GM18867 (cell line): Measurements from ENCODE around the gene NHERF1.

Experiments
- ATAC-seq: cut with Tn5 transposase; IDR thresholded peaks from one replicate; pipeline ENCODE4 v1.9.1; 2021; ENCODE audit warnings: mild to moderate bottlenecking, moderate library complexity; ENCODE audit not compliant: unreplicated experiment

The NHERF1 gene

DNA sequence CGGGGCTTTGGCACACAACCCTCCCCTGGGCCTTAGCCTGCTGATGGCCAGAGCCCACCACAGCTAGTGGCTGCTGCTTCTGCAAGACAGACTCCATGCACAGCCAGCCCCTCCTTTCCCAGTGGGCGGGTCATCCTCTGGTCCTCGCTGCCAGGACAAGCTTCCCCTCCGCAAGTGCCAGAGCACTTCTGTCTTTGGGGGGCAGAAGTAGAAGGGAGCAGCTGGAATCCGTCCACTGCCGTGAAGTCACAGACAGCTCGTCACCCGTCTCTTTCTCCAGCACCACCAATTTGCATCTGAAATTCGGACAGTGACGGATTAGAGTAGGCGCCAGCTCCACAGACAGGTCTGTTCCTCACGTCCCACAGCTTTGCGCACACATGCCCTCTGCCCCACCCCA is 59.0 kb downstream of the NHERF1 start:
- no peak for ATAC-seq

DNA sequence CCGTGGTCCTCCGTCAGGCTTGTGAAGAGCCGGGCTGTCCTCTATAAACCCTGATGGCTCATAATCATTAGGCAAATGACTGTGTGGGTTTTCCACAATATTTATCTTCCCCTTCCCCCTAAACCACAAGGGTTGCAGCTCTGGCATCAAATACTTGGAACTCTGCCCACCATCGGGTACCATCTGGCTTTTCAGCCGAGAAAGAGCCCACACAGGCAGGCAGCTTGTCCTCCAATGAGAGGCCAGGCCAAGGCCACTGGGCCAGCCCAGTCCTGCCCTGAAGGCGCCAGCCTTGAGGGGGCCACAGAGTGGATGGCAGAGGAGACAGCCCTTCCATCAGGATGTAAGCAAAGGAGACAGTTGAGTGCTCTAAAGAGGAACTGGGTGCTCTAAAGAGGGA is 59.5 kb downstream of the NHERF1 start:
- ATAC-seq, result no peak

DNA sequence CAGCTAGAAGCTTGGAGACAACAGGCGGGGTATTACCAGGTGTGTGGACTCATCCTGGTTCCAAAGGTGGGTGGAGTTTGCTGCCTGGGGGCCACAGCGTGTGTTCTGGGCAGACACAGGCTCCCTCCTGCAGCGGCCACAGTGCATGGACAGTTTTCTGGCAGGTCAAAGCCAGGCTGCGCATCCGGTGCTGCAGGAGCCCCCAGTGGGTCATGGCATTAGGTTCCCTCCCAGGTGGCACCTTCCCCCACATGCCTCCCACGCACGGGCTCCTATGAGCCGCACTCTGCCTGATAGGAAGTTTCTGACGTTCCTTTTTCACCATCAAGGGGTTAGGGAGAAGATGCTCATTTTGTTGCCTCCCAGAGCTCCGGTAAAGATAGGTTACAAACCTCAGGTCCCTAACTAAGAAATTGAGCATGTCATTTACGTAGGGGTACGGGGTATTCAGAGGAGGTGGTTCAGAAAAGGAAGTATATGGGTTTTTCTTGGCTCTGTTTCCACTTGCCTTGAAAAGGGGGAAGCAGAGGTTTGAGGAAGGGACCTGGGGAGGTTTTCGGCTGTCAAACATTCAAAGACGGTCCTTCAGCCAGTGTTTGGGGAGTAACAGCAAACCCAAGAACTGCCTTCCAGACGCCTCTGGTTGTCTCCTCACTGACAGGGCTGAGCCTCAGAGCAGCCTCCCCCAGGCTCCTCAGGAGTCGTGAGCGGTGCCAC is 60.4 kb downstream of the NHERF1 start:
- ATAC-seq, result no peak

DNA sequence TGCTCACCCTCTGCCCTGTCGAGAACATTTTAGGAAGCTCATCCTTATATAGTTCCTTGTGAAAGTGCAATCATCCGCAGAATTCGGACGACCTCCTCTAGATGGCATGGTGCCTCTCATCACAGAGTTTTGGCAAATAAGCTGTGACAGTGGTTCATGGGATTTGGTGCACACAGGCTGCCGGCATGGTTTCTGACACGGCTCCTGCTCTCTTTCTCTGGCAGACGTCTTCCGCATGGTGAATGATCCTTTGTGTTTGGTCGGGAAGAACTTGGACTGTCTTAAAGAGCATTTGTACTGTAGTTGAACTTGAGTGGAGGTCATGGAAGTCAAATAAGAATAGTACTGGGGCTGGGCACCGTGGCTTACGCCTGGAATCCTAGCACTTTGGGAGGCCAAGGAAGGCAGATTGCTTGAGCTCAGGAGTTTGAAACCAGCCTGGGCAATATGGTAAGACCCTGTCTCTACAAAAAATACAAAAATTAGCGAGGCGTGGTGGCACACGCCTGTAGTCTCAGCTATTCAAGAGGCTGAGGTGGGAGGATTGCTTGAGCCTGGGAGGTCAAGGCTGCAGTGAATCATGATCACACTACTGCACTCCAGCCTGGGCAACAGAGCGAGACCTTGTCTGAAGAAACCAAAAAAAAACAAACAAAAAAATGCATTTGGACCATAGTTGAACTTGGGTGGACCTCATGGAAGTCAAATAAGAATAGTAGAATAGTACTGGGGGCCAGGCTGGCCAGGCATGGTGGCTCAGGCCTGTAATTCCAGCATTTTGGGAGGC is 62.5 kb downstream of the NHERF1 start:
- ATAC-seq, result no peak

DNA sequence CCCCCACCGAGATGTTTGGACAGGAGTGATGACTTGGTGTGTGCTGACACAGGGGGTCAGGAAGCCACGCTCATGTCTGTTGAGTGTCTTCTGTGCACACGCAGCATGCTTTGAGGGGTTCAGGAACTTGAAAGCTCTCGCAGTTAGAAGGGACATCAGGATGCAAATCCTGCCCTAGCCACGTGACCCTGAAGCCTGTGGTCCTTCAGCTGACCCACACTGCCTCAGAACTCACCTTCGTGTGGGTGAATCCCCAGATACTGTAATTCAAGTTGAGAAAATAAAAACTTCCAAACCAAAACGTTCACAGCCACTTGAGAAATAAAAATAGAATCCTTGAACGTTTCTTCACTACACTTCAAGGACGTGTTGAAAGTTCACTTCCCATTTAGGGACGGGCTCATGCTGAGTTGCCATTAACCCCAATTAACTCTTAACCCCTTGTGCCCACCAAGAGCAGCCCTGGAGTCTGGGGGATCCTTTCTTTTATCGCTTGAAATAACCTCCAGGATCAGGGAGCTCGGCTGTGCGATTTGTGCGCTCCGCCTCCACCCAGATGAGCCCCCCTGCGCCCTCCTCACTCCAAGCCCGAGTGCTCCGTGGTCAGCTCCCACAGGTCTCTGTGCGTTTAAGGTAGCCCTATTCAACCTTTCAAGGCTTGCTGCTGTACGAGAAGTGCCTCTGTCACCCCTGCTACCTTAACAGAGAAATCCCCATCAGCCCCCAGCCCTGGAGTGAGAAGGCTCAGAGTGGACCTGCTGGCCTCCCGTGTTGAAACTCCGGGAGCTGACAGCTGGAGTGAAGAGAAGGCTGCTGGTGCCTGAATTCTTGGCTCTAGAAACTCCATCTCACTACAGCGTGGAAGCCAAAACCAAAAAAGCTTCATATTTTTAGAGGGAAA is 63.9 kb downstream of the NHERF1 start:
- no peak for ATAC-seq

DNA sequence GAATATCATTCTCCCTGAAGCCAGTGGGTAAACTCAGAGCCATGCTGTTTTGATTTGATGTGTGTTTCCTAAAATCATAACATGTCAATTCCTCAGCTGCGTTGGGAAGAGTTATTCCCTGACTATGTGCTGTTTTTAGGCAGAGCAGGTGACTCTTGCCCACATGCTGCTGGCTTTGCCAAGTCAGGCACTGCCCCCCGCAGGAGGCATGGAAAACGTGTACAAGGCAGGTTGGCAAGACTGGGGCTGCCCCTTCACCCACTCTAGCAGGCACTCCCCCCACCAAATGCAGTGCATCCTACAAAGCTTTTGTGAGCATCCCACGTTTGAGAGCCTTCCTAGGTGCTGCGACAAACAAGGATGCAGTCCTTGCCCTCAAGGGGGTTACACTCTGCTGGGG is 66.0 kb downstream of the NHERF1 start:
- no peak for ATAC-seq

DNA sequence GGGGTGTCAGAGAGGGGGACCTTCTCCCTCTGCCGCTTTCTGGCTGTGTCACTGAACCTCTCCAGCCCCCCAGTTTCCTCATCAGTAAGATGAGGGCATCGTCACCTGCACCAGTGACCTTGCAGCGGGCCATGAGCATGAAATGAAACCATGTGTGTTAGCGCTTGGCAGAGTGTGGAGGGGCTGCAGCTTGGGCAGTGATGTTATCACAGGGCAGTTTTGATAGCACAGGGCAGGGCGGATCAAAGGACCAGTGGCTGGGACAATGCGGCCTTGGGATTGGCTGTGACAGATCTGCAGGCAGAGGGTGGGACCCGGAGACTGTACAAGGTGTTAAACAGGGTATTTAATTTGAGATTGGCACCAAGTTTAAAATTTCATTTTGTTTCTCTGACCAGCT is 66.6 kb downstream of the NHERF1 start:
- ATAC-seq, result no peak

DNA sequence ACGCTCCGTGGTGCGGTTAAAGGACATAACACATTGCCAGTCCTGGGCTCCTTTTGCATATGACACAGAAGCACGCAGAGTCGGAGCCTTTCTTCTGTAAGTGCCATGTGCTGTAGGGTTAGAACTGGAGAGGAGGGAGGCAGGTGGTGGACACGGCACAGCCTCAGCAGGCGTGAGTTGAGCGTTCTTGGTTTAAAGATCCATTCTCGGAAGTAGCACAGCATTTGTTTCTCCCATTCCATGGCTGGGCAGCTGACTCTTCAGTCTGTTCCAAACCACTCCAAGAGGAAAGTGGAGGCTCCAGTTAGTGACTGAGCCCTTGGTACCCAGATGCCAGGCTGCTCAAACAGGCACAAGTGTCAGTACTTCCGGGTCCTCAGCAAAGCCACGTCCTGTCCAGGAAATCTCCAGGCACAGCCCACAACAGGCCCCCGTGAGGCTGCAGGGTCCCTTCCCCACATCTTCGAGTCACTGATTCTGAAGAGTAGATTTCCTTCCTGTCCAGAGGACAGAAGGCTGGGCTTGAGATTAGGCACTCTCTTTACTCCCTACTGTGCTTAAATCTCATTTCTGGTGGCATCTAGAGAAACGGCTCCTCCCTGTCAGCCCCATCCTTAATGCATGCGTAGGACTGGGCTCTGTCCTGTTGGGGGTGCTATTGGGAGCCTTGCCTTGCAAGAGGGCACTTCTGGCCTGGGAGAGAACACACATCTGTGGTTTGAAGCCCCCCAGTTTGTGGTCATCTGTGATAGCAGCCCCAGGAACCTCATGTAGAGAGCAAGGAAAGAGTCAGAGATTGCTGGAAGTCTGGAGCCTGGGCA is 67.3 kb downstream of the NHERF1 start:
- no peak for ATAC-seq

DNA sequence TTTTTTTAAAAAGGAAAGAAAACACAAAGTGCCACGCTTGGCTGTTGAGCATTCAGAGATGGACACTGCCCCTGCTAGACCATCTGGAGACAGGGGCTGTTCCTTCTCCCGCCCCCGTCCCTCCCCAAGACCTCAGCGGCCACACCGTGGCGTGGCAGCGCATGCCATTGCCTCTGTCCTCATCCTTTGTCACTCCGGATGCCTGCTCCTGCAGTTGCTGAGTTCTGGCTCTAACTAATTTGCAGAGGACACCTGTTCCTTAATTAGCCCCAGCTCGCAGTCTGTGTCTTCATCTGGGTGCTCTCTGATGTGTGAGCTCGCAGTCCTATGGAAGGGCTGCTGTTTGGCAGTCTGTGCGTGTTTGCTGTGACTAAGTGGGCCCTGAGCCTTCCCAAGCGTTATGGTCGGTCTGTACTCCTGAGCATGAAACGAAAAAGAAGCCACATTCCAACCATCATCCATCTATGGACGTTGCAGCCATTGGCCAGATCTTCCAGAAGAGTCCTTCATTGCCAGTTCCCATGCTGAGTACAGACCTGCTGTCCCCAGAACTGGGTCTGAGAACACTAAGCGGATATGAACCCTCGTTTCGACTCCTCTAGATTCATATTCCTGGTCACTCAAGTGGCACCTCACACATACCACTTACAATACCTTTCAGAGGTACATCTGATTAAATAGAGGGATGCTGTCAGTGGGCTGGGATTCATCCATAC is 68.6 kb downstream of the NHERF1 start:
- ATAC-seq, result no peak

DNA sequence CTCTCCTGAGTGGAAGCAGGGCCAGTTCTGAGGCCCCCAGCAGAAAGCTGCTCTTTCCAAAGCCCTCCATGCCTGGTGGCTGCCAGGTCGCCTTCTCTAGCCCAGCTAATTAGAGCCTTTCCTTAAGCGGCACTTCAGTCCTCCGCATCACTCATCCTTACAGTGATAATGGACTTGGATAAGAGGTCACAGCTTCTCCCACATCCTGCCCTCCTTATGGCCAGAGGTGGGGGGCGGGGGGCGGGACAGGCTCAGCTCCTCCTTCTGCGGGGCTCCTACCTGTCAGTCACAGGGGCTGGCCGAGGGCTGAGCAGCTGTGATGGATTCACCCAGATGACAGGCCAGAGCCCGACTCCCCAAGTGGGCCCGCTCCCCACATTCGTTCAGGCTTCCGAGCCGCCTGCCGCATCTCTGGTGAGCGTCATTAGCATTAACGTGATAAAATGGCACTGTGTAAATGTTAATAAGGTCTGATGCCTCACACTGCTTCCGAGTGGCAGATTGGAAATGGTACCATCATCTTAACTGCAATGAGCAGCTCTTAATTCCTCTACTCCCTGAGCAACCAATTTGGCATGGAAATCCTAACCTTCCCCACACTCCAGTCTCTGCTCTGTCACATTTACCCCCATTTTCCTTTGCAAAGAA is 70.0 kb downstream of the NHERF1 start:
- no peak for ATAC-seq
